HepG2 (cell line): ENCODE measurements around the gene BTG2. TPM values are rescaled to one million over a fixed set of nuclear protein-coding genes. Genes with fewer than 3 reads are reported as not detected.

Experiments
- DR1 ChIP-seq: sonication (generic); formaldehyde crosslinking; IDR thresholded peaks from 2 replicates; pipeline ENCODE4 v1.8.0; 2021; ENCODE audit warnings: mild to moderate bottlenecking, missing genetic modification reagents, inconsistent platforms
- FOXK2 ChIP-seq: fragments of 450-650 bp; IDR thresholded peaks from 2 replicates; pipeline ENCODE4 v1.6.1; 2016
- KDM4B ChIP-seq: sonication (generic); formaldehyde crosslinking; IDR thresholded peaks from 2 replicates; pipeline ENCODE4 v1.4.0; 2020; ENCODE audit warnings: missing genetic modification reagents
- NCOA5 ChIP-seq: sonication (generic); formaldehyde crosslinking; IDR thresholded peaks from 2 replicates; pipeline ENCODE4 v1.4.0; 2020; ENCODE audit warnings: missing genetic modification reagents
- NFATC3 ChIP-seq: sonication (generic); formaldehyde crosslinking; IDR thresholded peaks from 2 replicates; pipeline ENCODE4 v1.5.1; 2020; ENCODE audit warnings: mild to moderate bottlenecking, missing genetic modification reagents
- NKX3-1 ChIP-seq: sonication (generic); formaldehyde crosslinking; IDR thresholded peaks from 2 replicates; pipeline ENCODE4 v1.5.0; 2020; ENCODE audit warnings: missing genetic modification reagents
- NR0B2 ChIP-seq: sonication (generic); formaldehyde crosslinking; IDR thresholded peaks from 2 replicates; pipeline ENCODE4 v1.4.0; 2020; ENCODE audit warnings: mild to moderate bottlenecking, missing genetic modification reagents
- NR2F1 ChIP-seq, 2 experiments: fragments of 450-650 bp in 1 of 2; formaldehyde crosslinking in 1 of 2; IDR thresholded peaks; 2 replicates each; pipeline versions ENCODE4 v1.5.0 to v1.6.1; 2016 to 2020; ENCODE audit warnings: mild to moderate bottlenecking in 1 of 2, missing compliant biosample characterization in 1 of 2, missing genetic modification reagents in 1 of 2, moderate library complexity in 1 of 2
- PREB ChIP-seq: sonication (generic); formaldehyde crosslinking; IDR thresholded peaks from 2 replicates; pipeline ENCODE4 v1.4.0; 2020; ENCODE audit warnings: missing genetic modification reagents
- SIX1 ChIP-seq: sonication (generic); formaldehyde crosslinking; IDR thresholded peaks from 2 replicates; pipeline ENCODE4 v1.4.0; 2020; ENCODE audit warnings: missing genetic modification reagents, borderline replicate concordance
- TARDBP ChIP-seq: sonication (generic); formaldehyde crosslinking; IDR thresholded peaks from 2 replicates; pipeline ENCODE4 v1.8.0; 2022; ENCODE audit warnings: mild to moderate bottlenecking, missing genetic modification reagents
- TBX2 ChIP-seq: sonication (generic); formaldehyde crosslinking; IDR thresholded peaks from 2 replicates; pipeline ENCODE4 v1.5.0; 2020; ENCODE audit warnings: missing genetic modification reagents, mild to moderate bottlenecking, borderline replicate concordance
- TFDP1 ChIP-seq: IDR thresholded peaks from 2 replicates; pipeline ENCODE4 v1.6.1; 2016; ENCODE audit warnings: missing compliant biosample characterization, missing genetic modification reagents, borderline replicate concordance
- ZFP37 ChIP-seq: sonication (generic); formaldehyde crosslinking; IDR thresholded peaks from 2 replicates; pipeline ENCODE4 v1.4.0; 2020; ENCODE audit warnings: missing genetic modification reagents, borderline replicate concordance
- ZNF280D ChIP-seq: sonication (generic); formaldehyde crosslinking; IDR thresholded peaks from 2 replicates; pipeline ENCODE4 v1.5.1; 2020; ENCODE audit warnings: mild to moderate bottlenecking, missing genetic modification reagents
- ZNF34 ChIP-seq: sonication (generic); formaldehyde crosslinking; IDR thresholded peaks from 2 replicates; pipeline ENCODE4 v1.4.0; 2020; ENCODE audit warnings: mild to moderate bottlenecking, missing genetic modification reagents, borderline replicate concordance
- ZNF547 ChIP-seq: sonication (generic); formaldehyde crosslinking; IDR thresholded peaks from 2 replicates; pipeline ENCODE4 v1.5.1; 2020; ENCODE audit warnings: mild to moderate bottlenecking, missing genetic modification reagents
- ZNF557 ChIP-seq: sonication (generic); formaldehyde crosslinking; IDR thresholded peaks from 2 replicates; pipeline ENCODE4 v1.4.0; 2020; ENCODE audit warnings: missing genetic modification reagents
- ZNF607 ChIP-seq: sonication (generic); formaldehyde crosslinking; IDR thresholded peaks from 2 replicates; pipeline ENCODE4 v1.5.1; 2020; ENCODE audit warnings: missing genetic modification reagents, mild to moderate bottlenecking, borderline replicate concordance
- ZNF678 ChIP-seq: sonication (generic); formaldehyde crosslinking; IDR thresholded peaks from 2 replicates; pipeline ENCODE4 v1.4.0; 2020; ENCODE audit warnings: mild to moderate bottlenecking, missing genetic modification reagents
- ZNF749 ChIP-seq: sonication (generic); formaldehyde crosslinking; IDR thresholded peaks from 2 replicates; pipeline ENCODE4 v1.8.0; 2022; ENCODE audit warnings: mild to moderate bottlenecking, missing genetic modification reagents, moderate library complexity, borderline replicate concordance
- ZNF792 ChIP-seq: IDR thresholded peaks from 2 replicates; pipeline ENCODE4 v1.6.1; 2016
- ZNF878 ChIP-seq: sonication (generic); formaldehyde crosslinking; IDR thresholded peaks from 2 replicates; pipeline ENCODE4 v1.8.1; 2023; ENCODE audit warnings: mild to moderate bottlenecking, missing genetic modification reagents, moderate library complexity
- ZSCAN20 ChIP-seq: sonication (generic); formaldehyde crosslinking; IDR thresholded peaks from 2 replicates; pipeline ENCODE4 v1.4.0; 2020; ENCODE audit warnings: missing genetic modification reagents, mild to moderate bottlenecking, borderline replicate concordance
- polyA plus RNA-seq, 8 experiments: library from polyadenylated mRNA; depleted of rRNA in 3 of 8; stranded (reverse) in 7 of 8; unstranded in 1 of 8; fragments of >200 nt; fragmentation: Illumina TruSeq in 4 of 8; extraction: Trizol in 4 of 8; gene quantifications; 2 replicates each; pipeline versions ENCODE4 v1.2.1 to v1.2.3, GENCODE V29; 2011 to 2016; ENCODE audit warnings: low read depth in 4 of 8, missing spikeins in 1 of 8, mixed read lengths in 1 of 8; ENCODE audit not compliant: insufficient read depth in 1 of 8
- total RNA-seq, 5 experiments: library from RNA; depleted of rRNA; stranded (reverse); fragments of >200 nt; fragmentation: Illumina TruSeq; extraction: Trizol; gene quantifications; 2 replicates each; pipeline ENCODE4 v1.2.3, GENCODE V29; 2016; ENCODE audit warnings: low read depth in 1 of 5

Gene BTG2
- total and polyA plus RNA-seq, 2 of the 13 experiments (the other 11 are each of a cell fraction or from before 2014, with no cell fraction given) = 13.6 to 18.3 TPM

GRCh38 chr1:203326830-203327683, 21.7 kb downstream of the BTG2 start (continued):
- TF ChIP-seq TARDBP (CRISPR knock-in tag) (no peak), DR1 (CRISPR knock-in tag) (no peak), ZNF678 (CRISPR knock-in tag) (no peak), ZFP37 (no peak), TFDP1 (CRISPR knock-in tag) (no peak), NCOA5 (CRISPR knock-in tag) (no peak), NFATC3 (no peak), TBX2 (CRISPR knock-in tag) (0 out of 2 replicates have a peak, but pooled peaks have one; percentile 21), ZNF749 (CRISPR knock-in tag) (no peak), NR0B2 (no peak), KDM4B (CRISPR knock-in tag) (no peak), ZNF792 (no peak), SIX1 (CRISPR knock-in tag) (no peak), ZNF547 (CRISPR knock-in tag) (no peak), ZNF34 (CRISPR knock-in tag) (no peak), ZNF878 (CRISPR knock-in tag) (no peak), ZNF607 (CRISPR knock-in tag) (no peak), PREB (no peak), ZNF280D (CRISPR knock-in tag) (no peak), NKX3-1 (CRISPR knock-in tag) (no peak), FOXK2 (no peak), ZSCAN20 (no peak), NR2F1 (CRISPR knock-in tag; IDR thresholded peaks at IDR 0.05) (no peak), ZNF557 (CRISPR knock-in tag) (no peak)
